ENCODE results near the gene COLEC11.
"Not testable (repeated sequence)": the region's sequence is repeated elsewhere in the genome, so short reads cannot be mapped to it uniquely, and the experiment has no call there.

COLEC11 gene

DNA sequence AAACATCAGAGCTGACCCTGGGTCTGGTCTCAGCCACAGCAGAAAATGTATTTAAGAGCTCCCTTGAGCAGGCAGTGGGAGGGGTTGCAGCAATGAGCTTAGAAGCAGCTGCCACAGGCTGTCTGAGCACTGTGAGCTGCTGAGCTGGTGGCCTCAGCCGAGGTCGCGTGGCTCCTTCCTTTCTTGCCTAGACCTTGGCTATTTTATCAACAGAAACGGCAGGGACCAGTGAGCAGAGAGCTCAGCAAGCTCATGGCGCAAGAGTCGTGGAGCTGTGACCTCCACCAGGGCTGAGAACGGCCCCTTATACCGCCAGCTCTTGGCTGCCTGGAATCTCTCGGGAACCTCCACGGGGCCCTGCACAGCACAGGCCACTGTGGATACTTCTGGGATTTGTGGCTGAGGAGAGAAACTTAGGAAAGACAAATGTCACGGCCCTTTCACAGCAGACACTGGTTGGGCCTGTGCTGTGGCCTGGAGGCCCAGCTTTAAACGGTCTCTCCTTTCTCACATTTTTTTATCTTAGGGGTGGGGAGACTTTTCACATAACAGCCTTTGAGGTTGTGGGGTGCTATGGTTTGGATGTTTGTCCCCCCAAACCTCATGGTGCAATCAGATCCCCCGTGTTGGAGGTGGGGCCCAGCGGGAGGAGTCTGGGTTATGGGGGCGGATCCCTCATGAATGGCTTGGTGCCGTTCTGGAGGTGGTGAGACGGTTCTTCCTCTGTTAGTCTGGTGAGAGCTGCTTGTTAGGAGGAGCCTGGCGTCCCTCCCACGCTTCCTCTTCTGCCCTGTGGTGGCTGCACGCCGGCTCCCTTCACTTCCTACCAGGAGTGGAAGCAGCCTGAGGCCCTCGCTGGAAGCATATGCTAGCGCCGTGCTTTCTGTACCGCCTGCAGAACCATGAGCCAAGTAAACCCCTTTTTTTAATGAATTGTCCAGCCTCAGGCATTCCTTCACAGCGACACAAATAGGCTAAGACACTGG lies 64.8 kb downstream of the COLEC11 start:
- Histone ChIP-seq H3K36me3 (ENCODE audit: low read length) (no peaks in the 10 kb centered on the region), H3K27ac (ENCODE audit: low read depth, low read length) (no peak overlapping the region), H3K9me2 (replicated peaks; ENCODE audit: insufficient read depth, low read length) (no peaks in the 10 kb centered on the region), H3K4me3 (ENCODE audit: insufficient read depth, low read length, poor library complexity, severe bottlenecking) (no peak overlapping the region), H3K9ac (ENCODE audit: low read length) (no peak overlapping the region), H2AFZ (ENCODE audit: low read depth, low read length, severe bottlenecking) (no peak overlapping the region), H3K4me2 (ENCODE audit: low read depth, low read length, poor library complexity, severe bottlenecking) (no peak overlapping the region), H3K27me3 (ENCODE audit: low read length) (no peaks in the 10 kb centered on the region), H3K79me2 (ENCODE audit: insufficient read depth, low read length) (no peaks in the 10 kb centered on the region), H3F3A (ENCODE audit: insufficient read depth) (no peaks in the 10 kb centered on the region), H3K9me3 (ENCODE audit: insufficient read depth, low read length) (no peaks in the 10 kb centered on the region), H4K20me1 (ENCODE audit: low read depth, low read length) (no peaks in the 10 kb centered on the region)
- TF ChIP-seq, protein P1, sequence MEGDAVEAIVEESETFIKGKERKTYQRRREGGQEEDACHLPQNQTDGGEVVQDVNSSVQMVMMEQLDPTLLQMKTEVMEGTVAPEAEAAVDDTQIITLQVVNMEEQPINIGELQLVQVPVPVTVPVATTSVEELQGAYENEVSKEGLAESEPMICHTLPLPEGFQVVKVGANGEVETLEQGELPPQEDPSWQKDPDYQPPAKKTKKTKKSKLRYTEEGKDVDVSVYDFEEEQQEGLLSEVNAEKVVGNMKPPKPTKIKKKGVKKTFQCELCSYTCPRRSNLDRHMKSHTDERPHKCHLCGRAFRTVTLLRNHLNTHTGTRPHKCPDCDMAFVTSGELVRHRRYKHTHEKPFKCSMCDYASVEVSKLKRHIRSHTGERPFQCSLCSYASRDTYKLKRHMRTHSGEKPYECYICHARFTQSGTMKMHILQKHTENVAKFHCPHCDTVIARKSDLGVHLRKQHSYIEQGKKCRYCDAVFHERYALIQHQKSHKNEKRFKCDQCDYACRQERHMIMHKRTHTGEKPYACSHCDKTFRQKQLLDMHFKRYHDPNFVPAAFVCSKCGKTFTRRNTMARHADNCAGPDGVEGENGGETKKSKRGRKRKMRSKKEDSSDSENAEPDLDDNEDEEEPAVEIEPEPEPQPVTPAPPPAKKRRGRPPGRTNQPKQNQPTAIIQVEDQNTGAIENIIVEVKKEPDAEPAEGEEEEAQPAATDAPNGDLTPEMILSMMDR (IDR thresholded peaks at IDR 0.05; ENCODE audit: insufficient read depth, low read length, poor library complexity, severe bottlenecking), result no peak
- TF ChIP-seq EZH2phosphoT487 (conservative IDR thresholded peaks at IDR 0.05; ENCODE audit: low read length), result no peak

DNA sequence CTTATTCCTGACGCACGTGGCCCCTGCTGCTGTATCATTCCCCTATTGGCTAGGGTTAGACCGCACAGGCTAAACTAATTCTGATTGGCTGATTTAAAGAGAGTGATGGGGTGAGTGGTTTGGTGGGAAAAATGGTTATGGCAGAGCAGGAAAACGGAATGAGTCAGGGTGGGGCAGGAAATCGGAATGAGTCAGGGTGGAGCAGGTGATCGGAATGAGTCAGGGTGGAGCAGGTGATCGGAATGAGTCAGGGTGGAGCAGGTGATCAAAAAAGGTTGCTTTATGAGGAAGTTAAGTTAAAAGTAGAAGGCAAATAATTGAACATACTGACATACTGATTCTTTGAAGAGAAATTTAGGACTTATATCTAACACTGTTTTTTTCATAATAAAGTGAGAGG lies 65.7 kb downstream of the COLEC11 start:
- H3K27me3 ChIP-seq (ENCODE audit: low read length); H3K79me2 ChIP-seq (ENCODE audit: insufficient read depth, low read length); H3K9me3 ChIP-seq (ENCODE audit: insufficient read depth, low read length); H3F3A ChIP-seq (ENCODE audit: insufficient read depth); H3K9ac ChIP-seq (ENCODE audit: low read length); H3K9me2 ChIP-seq (replicated peaks; ENCODE audit: insufficient read depth, low read length); H3K27ac ChIP-seq (ENCODE audit: low read depth, low read length); H3K4me3 ChIP-seq (ENCODE audit: insufficient read depth, low read length, poor library complexity, severe bottlenecking); H2AFZ ChIP-seq (ENCODE audit: low read depth, low read length, severe bottlenecking); H3K4me2 ChIP-seq (ENCODE audit: low read depth, low read length, poor library complexity, severe bottlenecking); H4K20me1 ChIP-seq (ENCODE audit: low read depth, low read length); H3K36me3 ChIP-seq (ENCODE audit: low read length): not testable (repeated sequence)

DNA sequence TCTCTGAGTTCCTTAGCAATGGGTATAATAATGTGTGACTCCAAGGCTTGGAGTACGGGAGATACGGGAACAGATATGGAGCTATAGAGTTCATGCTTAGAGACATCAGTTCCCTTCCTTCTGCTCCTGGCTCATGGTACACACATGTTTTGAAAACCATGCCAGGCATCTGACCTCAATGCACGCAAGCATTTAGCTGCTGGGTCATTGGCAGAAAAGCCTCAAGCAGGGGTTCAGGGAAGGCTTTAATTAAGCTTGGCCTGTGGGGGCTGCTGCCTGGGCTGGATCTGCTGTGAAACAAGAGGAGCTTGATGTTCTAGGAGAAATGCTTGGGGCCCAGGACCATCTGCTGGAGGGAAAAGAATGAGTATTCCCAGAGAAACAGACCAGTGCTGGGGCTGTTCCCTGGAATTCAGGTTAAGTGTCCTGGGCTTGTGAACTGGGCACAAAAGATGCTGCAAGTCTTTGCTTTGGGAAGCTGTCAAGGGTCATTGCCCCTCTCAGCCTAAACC lies 66.3 kb downstream of the COLEC11 start:
- H3K79me2 ChIP-seq (ENCODE audit: insufficient read depth, low read length), result no peaks in the 10 kb centered on the region
- no peak overlapping the region for H3K4me3 ChIP-seq (ENCODE audit: insufficient read depth, low read length, poor library complexity, severe bottlenecking)
- no peak overlapping the region for H2AFZ ChIP-seq (ENCODE audit: low read depth, low read length, severe bottlenecking)
- no peaks in the 10 kb centered on the region for H3K27me3 ChIP-seq (ENCODE audit: low read length)
- no peak for TF ChIP-seq EZH2phosphoT487 (conservative IDR thresholded peaks at IDR 0.05; ENCODE audit: low read length)
- TF ChIP-seq, protein P1 (IDR thresholded peaks at IDR 0.05; ENCODE audit: insufficient read depth, low read length, poor library complexity, severe bottlenecking), result no peak
- H4K20me1 ChIP-seq (ENCODE audit: low read depth, low read length), result no peaks in the 10 kb centered on the region
- H3K36me3 ChIP-seq (ENCODE audit: low read length), result no peaks in the 10 kb centered on the region
- no peak overlapping the region for H3K4me2 ChIP-seq (ENCODE audit: low read depth, low read length, poor library complexity, severe bottlenecking)
- H3K9me2 ChIP-seq (replicated peaks; ENCODE audit: insufficient read depth, low read length), result no peaks in the 10 kb centered on the region
- no peak overlapping the region for H3K9ac ChIP-seq (ENCODE audit: low read length)
- no peaks in the 10 kb centered on the region for H3K9me3 ChIP-seq (ENCODE audit: insufficient read depth, low read length)
- no peak overlapping the region for H3K27ac ChIP-seq (ENCODE audit: low read depth, low read length)
- no peaks in the 10 kb centered on the region for H3F3A ChIP-seq (ENCODE audit: insufficient read depth)

- Histone ChIP-seq H3K4me3 (ENCODE audit: insufficient read depth, low read length, poor library complexity, severe bottlenecking) (no peak overlapping the region), H3K27ac (ENCODE audit: low read depth, low read length) (no peak overlapping the region)
Measured at GRCh38 chr2:3662239-3662638, 67.3 kb downstream of the COLEC11 start.

More at GRCh38 chr2:3662239-3662638, 67.3 kb downstream of the COLEC11 start:
- Histone ChIP-seq H3K9me3 (ENCODE audit: insufficient read depth, low read length) (no peaks in the 10 kb centered on the region), H3K79me2 (ENCODE audit: insufficient read depth, low read length) (no peaks in the 10 kb centered on the region), H4K20me1 (ENCODE audit: low read depth, low read length) (no peaks in the 10 kb centered on the region), H3K27me3 (ENCODE audit: low read length) (no peaks in the 10 kb centered on the region), H3K9ac (ENCODE audit: low read length) (no peak overlapping the region), H3F3A (ENCODE audit: insufficient read depth) (no peaks in the 10 kb centered on the region), H3K9me2 (replicated peaks; ENCODE audit: insufficient read depth, low read length) (no peaks in the 10 kb centered on the region), H3K36me3 (ENCODE audit: low read length) (no peaks in the 10 kb centered on the region), H2AFZ (ENCODE audit: low read depth, low read length, severe bottlenecking) (no peak overlapping the region), H3K4me2 (ENCODE audit: low read depth, low read length, poor library complexity, severe bottlenecking) (no peak overlapping the region)
- TF ChIP-seq EZH2phosphoT487 (conservative IDR thresholded peaks at IDR 0.05; ENCODE audit: low read length), result no peak
- TF ChIP-seq, protein P1 (IDR thresholded peaks at IDR 0.05; ENCODE audit: insufficient read depth, low read length, poor library complexity, severe bottlenecking), result no peak

Data from SU-DHL-6 (cell line).